ENCODE results near the gene ZYX. TPM values are rescaled to one million over a fixed set of nuclear protein-coding genes. Genes with fewer than 3 reads are reported as not detected.

Gene ZYX
- polyA plus RNA-seq, 1 of the 3 experiments (the other 2 are of a cell fraction), result 271 TPM

DNA sequence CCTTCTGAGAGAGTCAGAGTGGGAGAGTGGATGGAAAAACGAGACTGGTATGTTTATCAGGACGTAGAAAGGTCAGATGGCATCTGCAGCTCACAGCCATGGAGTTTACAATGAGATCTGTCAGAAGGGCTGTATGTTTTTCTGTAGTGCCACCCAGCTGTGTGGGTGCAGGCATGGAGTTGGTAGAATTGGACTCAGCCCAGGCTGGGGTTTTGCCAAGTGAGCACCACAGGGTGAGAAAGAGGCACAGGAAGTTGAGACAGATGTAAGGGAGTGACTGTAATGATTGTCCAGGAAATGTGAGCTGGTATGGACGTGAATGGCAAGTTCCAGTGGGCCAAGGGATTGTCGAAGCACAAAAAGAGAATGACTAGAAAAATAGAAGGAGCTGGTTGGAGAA is 9.1 kb upstream of the ZYX start:
- Histone ChIP-seq H3K27me3 (ENCODE audit: insufficient read depth) (no peaks in the 10 kb centered on the region), H3K9me2 (no peaks in the 10 kb centered on the region), H3K4me3 (ENCODE audit: low read depth in 2 of 2, low read length in 1 of 2) (no peak overlapping the region), H3K9ac (no peak overlapping the region), H3K79me2 (ENCODE audit: insufficient read depth) (peaks cover under 1% of the 10 kb centered on the region; the same call in 1 of the 2 replicates), H3K27ac (ENCODE audit: low read depth in 2 of 2, low read length in 1 of 2) (no peak overlapping the region), H3K9me3 (no peaks in the 10 kb centered on the region), H4K20me1 (ENCODE audit: insufficient read depth) (no peaks in the 10 kb centered on the region), H3K4me1 (ENCODE audit: control insufficient read depth in 1 of 2, insufficient read depth in 2 of 2, low read depth in 1 of 2, low read length in 1 of 2) (peaks cover 6 to 29% of the 10 kb centered on the region in 2 experiments; a peak in 3 of 4 replicates), H3F3A (replicated peaks; ENCODE audit: insufficient read depth) (peaks cover 20% of the 10 kb centered on the region), H3K36me3 (replicated peaks in 1 of 2; ENCODE audit: control insufficient read depth in 1 of 2, insufficient read depth in 2 of 2, low read length in 1 of 2) (no peaks in the 10 kb centered on the region), H2AFZ (ENCODE audit: low read depth) (no peak overlapping the region), H3K4me2 (0 out of 2 replicates have a peak overlapping the region, but pooled peaks have one; percentile 5)
- ChIA-PET CTCF (interaction anchor here (1.0 to 4.1 kb wide), 6 partner anchors 8 to 132 kb away, joined by 3 to 20 read pairs (median 6); no protein-coding TSS in a partner anchor), POLR2A (no interaction called here)
- 54% methylated on average over 4 of the region's 4 CpGs for WGBS (ENCODE audit: low lambda C conversion rate)
- DNase-seq, result no peak
- TF ChIP-seq NFIC (IDR thresholded peaks at IDR 0.05; ENCODE audit: borderline replicate concordance) (peak; percentile 85), ELF1 (IDR thresholded peaks at IDR 0.05) (no peak), SIN3A (IDR thresholded peaks at IDR 0.05; ENCODE audit: borderline replicate concordance, low read depth, low read length) (peak; percentile 37; the same call in 1 of the 2 replicates), TEAD4 (IDR thresholded peaks at IDR 0.05; ENCODE audit: borderline replicate concordance, insufficient read depth) (no peak), POLR2AphosphoS5 (IDR thresholded peaks at IDR 0.05; ENCODE audit: low read depth, low read length) (no peak), MXI1 (IDR thresholded peaks at IDR 0.05; ENCODE audit: low read depth, low read length) (no peak), YY1 (IDR thresholded peaks at IDR 0.05; ENCODE audit: low read depth) (no peak), TCF12 (IDR thresholded peaks at IDR 0.05) (peak; percentile 51; the same call in 1 of the 2 replicates), FOXJ3 (CRISPR knock-in tag; IDR thresholded peaks at IDR 0.05) (no peak), FOXM1 (IDR thresholded peaks at IDR 0.05; ENCODE audit: low read depth) (no peak), EP300 (IDR thresholded peaks at IDR 0.05; ENCODE audit: borderline replicate concordance in 1 of 2, low read depth in 1 of 2, low read length in 1 of 2) (no peak), CHD2 (IDR thresholded peaks at IDR 0.05; ENCODE audit: low read length, partially characterized antibody) (no peak), TAF1 (IDR thresholded peaks at IDR 0.05; ENCODE audit: borderline replicate concordance, low read depth, low read length) (no peak), RCOR1 (IDR thresholded peaks at IDR 0.05; ENCODE audit: low read length) (no peak), NRF1 (IDR thresholded peaks at IDR 0.05; ENCODE audit: low read depth, low read length) (no peak), RAD21 (IDR thresholded peaks at IDR 0.05; ENCODE audit: low read length) (peak; percentile 21; the same call in 1 of the 2 replicates), MEF2A (IDR thresholded peaks at IDR 0.05; ENCODE audit: borderline replicate concordance, low read depth) (no peak)
- TF ChIP-seq, protein P1, sequence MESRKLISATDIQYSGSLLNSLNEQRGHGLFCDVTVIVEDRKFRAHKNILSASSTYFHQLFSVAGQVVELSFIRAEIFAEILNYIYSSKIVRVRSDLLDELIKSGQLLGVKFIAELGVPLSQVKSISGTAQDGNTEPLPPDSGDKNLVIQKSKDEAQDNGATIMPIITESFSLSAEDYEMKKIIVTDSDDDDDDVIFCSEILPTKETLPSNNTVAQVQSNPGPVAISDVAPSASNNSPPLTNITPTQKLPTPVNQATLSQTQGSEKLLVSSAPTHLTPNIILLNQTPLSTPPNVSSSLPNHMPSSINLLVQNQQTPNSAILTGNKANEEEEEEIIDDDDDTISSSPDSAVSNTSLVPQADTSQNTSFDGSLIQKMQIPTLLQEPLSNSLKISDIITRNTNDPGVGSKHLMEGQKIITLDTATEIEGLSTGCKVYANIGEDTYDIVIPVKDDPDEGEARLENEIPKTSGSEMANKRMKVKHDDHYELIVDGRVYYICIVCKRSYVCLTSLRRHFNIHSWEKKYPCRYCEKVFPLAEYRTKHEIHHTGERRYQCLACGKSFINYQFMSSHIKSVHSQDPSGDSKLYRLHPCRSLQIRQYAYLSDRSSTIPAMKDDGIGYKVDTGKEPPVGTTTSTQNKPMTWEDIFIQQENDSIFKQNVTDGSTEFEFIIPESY (IDR thresholded peaks at IDR 0.05; ENCODE audit: borderline replicate concordance, low read depth), result no peak
- TF ChIP-seq, protein P2, sequence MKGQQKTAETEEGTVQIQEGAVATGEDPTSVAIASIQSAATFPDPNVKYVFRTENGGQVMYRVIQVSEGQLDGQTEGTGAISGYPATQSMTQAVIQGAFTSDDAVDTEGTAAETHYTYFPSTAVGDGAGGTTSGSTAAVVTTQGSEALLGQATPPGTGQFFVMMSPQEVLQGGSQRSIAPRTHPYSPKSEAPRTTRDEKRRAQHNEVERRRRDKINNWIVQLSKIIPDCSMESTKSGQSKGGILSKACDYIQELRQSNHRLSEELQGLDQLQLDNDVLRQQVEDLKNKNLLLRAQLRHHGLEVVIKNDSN (IDR thresholded peaks at IDR 0.05; ENCODE audit: borderline replicate concordance, low read depth), result no peak
- TF ChIP-seq, protein P3, sequence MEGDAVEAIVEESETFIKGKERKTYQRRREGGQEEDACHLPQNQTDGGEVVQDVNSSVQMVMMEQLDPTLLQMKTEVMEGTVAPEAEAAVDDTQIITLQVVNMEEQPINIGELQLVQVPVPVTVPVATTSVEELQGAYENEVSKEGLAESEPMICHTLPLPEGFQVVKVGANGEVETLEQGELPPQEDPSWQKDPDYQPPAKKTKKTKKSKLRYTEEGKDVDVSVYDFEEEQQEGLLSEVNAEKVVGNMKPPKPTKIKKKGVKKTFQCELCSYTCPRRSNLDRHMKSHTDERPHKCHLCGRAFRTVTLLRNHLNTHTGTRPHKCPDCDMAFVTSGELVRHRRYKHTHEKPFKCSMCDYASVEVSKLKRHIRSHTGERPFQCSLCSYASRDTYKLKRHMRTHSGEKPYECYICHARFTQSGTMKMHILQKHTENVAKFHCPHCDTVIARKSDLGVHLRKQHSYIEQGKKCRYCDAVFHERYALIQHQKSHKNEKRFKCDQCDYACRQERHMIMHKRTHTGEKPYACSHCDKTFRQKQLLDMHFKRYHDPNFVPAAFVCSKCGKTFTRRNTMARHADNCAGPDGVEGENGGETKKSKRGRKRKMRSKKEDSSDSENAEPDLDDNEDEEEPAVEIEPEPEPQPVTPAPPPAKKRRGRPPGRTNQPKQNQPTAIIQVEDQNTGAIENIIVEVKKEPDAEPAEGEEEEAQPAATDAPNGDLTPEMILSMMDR (IDR thresholded peaks at IDR 0.05), result peak; percentile 39
- TF ChIP-seq, protein P4, sequence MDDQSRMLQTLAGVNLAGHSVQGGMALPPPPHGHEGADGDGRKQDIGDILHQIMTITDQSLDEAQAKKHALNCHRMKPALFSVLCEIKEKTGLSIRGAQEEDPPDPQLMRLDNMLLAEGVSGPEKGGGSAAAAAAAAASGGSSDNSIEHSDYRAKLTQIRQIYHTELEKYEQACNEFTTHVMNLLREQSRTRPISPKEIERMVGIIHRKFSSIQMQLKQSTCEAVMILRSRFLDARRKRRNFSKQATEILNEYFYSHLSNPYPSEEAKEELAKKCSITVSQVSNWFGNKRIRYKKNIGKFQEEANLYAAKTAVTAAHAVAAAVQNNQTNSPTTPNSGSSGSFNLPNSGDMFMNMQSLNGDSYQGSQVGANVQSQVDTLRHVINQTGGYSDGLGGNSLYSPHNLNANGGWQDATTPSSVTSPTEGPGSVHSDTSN (IDR thresholded peaks at IDR 0.05), result 0 out of 2 replicates have a peak, but pooled peaks have one; percentile 15
- TF ChIP-seq, protein P5, sequence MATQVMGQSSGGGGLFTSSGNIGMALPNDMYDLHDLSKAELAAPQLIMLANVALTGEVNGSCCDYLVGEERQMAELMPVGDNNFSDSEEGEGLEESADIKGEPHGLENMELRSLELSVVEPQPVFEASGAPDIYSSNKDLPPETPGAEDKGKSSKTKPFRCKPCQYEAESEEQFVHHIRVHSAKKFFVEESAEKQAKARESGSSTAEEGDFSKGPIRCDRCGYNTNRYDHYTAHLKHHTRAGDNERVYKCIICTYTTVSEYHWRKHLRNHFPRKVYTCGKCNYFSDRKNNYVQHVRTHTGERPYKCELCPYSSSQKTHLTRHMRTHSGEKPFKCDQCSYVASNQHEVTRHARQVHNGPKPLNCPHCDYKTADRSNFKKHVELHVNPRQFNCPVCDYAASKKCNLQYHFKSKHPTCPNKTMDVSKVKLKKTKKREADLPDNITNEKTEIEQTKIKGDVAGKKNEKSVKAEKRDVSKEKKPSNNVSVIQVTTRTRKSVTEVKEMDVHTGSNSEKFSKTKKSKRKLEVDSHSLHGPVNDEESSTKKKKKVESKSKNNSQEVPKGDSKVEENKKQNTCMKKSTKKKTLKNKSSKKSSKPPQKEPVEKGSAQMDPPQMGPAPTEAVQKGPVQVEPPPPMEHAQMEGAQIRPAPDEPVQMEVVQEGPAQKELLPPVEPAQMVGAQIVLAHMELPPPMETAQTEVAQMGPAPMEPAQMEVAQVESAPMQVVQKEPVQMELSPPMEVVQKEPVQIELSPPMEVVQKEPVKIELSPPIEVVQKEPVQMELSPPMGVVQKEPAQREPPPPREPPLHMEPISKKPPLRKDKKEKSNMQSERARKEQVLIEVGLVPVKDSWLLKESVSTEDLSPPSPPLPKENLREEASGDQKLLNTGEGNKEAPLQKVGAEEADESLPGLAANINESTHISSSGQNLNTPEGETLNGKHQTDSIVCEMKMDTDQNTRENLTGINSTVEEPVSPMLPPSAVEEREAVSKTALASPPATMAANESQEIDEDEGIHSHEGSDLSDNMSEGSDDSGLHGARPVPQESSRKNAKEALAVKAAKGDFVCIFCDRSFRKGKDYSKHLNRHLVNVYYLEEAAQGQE (IDR thresholded peaks at IDR 0.05; ENCODE audit: low read depth, low read length), result no peak
- TF ChIP-seq, protein P6, sequence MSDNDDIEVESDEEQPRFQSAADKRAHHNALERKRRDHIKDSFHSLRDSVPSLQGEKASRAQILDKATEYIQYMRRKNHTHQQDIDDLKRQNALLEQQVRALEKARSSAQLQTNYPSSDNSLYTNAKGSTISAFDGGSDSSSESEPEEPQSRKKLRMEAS (IDR thresholded peaks at IDR 0.05; ENCODE audit: low read depth), result peak; percentile 72
- TF ChIP-seq, protein P7, sequence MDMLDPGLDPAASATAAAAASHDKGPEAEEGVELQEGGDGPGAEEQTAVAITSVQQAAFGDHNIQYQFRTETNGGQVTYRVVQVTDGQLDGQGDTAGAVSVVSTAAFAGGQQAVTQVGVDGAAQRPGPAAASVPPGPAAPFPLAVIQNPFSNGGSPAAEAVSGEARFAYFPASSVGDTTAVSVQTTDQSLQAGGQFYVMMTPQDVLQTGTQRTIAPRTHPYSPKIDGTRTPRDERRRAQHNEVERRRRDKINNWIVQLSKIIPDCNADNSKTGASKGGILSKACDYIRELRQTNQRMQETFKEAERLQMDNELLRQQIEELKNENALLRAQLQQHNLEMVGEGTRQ (IDR thresholded peaks at IDR 0.05; ENCODE audit: borderline replicate concordance, low read depth, low read length), result no peak
